Measurements from ENCODE around the gene TAF3. TPM values are rescaled to one million over a fixed set of nuclear protein-coding genes. Genes with fewer than 3 reads are reported as not detected.

The TAF3 gene
- total and polyA plus RNA-seq, 11 donors = 5.7 to 14.0 (median 10.3) TPM

- 50 to 64% (median 60%) methylated on average over 4 of the region's 4 CpGs for WGBS, 4 donors
- no peak for DNase-seq
- Histone ChIP-seq H3K4me1 (peaks cover 6 to 84% (median 52%) of the 10 kb centered on the region in 12 donors), H3K9me3 (no peaks in the 10 kb centered on the region), H3K4me3 (no peak overlapping the region), H3K36me3 (peaks cover 0 to 56% (median 35%) of the 10 kb centered on the region in 9 donors), H3K27me3 (no peaks in the 10 kb centered on the region), H3K27ac (peak overlapping the region in 6 of 12 donors; percentile 18 to 78 (median 59))
- TF ChIP-seq, protein P1, sequence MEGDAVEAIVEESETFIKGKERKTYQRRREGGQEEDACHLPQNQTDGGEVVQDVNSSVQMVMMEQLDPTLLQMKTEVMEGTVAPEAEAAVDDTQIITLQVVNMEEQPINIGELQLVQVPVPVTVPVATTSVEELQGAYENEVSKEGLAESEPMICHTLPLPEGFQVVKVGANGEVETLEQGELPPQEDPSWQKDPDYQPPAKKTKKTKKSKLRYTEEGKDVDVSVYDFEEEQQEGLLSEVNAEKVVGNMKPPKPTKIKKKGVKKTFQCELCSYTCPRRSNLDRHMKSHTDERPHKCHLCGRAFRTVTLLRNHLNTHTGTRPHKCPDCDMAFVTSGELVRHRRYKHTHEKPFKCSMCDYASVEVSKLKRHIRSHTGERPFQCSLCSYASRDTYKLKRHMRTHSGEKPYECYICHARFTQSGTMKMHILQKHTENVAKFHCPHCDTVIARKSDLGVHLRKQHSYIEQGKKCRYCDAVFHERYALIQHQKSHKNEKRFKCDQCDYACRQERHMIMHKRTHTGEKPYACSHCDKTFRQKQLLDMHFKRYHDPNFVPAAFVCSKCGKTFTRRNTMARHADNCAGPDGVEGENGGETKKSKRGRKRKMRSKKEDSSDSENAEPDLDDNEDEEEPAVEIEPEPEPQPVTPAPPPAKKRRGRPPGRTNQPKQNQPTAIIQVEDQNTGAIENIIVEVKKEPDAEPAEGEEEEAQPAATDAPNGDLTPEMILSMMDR (IDR thresholded peaks at IDR 0.05) = no peak
- no peak for TF ChIP-seq POLR2A (IDR thresholded peaks at IDR 0.05)
- no peak for ATAC-seq
- intact Hi-C loops (cut with DNase I) = no loop called here
Observed at GRCh38 chr10:7794251-7795026, 23.9 kb upstream of the TAF3 start.

DNA sequence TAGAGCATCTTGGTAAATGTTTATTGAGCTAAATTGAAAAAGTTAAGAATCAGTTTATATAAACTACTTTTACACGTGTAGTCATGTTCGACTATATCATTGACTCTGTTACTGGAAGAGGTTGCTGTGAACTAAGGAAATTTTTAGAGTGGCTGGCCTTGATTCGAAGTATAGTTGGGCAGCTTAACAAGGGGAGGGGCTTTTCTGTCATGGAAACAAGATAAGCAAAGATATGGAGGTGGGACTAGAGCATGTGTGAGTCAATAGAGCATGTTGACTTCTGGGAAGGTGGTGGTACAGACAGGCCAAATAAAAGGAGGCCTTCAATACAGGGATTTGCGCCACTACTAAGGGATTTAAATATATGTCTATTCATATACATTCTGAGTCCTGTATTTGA lies 22.7 kb upstream of the TAF3 start:
- peak; percentile 79 to 94 (median 86) for ATAC-seq
- Histone ChIP-seq H3K27me3 (no peaks in the 10 kb centered on the region), H3K27ac (peak overlapping the region in 9 of 12 donors; percentile 9 to 78 (median 54)), H3K4me3 (no peak overlapping the region), H3K9me3 (no peaks in the 10 kb centered on the region), H3K36me3 (peaks cover 0 to 68% (median 45%) of the 10 kb centered on the region in 9 donors), H3K4me1 (peaks cover under 1 to 74% (median 43%) of the 10 kb centered on the region in 12 donors)
- intact Hi-C loops (cut with DNase I) = loop anchor here in 1 of 10 donors (2.0 kb wide), 1 partner anchor 21 kb away; no protein-coding TSS in a partner anchor
- no peak for DNase-seq
- 31 to 55% (median 40%) methylated on average over 4 of the region's 4 CpGs for WGBS, 4 donors
- TF ChIP-seq, protein P1 (IDR thresholded peaks at IDR 0.05) = no peak
- no peak for TF ChIP-seq POLR2A (IDR thresholded peaks at IDR 0.05)

GRCh38 chr10:7797582-7797981 lies 20.7 kb upstream of the TAF3 start:
- intact Hi-C loops (cut with DNase I) = loop anchor here in 1 of 10 donors (2.0 kb wide), 1 partner anchor 19 kb away; no protein-coding TSS in a partner anchor
- TF ChIP-seq POLR2A (IDR thresholded peaks at IDR 0.05) = no peak
- TF ChIP-seq, protein P1 (IDR thresholded peaks at IDR 0.05) = no peak
- WGBS, 4 donors = 35 to 47% (median 41%) methylated on average over 6 of the region's 6 CpGs
- no peak overlapping the region for H3K4me3 ChIP-seq
- peak in 4 of 5 donors; percentile 59 to 70 (median 66) for DNase-seq
- H3K36me3 ChIP-seq = peaks cover 0 to 68% (median 58%) of the 10 kb centered on the region in 9 donors
- H3K27me3 ChIP-seq = no peaks in the 10 kb centered on the region
- H3K4me1 ChIP-seq = peaks cover 0 to 60% (median 27%) of the 10 kb centered on the region in 12 donors
- H3K27ac ChIP-seq = peak overlapping the region in 9 of 12 donors; percentile 47 to 84 (median 71)
- ATAC-seq = peak; percentile 80 to 94 (median 84)
- H3K9me3 ChIP-seq = no peaks in the 10 kb centered on the region

GRCh38 chr10:7802606-7803005 lies 15.7 kb upstream of the TAF3 start:
- WGBS, 4 donors = 60 to 68% (median 67%) methylated on average over 4 of the region's 4 CpGs
- no peaks in the 10 kb centered on the region for H3K9me3 ChIP-seq
- H3K27ac ChIP-seq = no peak overlapping the region
- ATAC-seq (no peak), DNase-seq (no peak)
- intact Hi-C loops (cut with DNase I) = no loop called here
- TF ChIP-seq, protein P1 (IDR thresholded peaks at IDR 0.05) = no peak
- TF ChIP-seq POLR2A (IDR thresholded peaks at IDR 0.05) = no peak
- no peak overlapping the region for H3K4me3 ChIP-seq
- peaks cover 0 to 100% (median 98%) of the 10 kb centered on the region in 9 donors for H3K36me3 ChIP-seq
- peaks cover 0 to 24% (median 9%) of the 10 kb centered on the region in 12 donors for H3K4me1 ChIP-seq
- no peaks in the 10 kb centered on the region for H3K27me3 ChIP-seq
